NCI-H146 (cell line): ENCODE results near the gene INTS4.
"Not testable (repeated sequence)": the region's sequence is repeated elsewhere in the genome, so short reads cannot be mapped to it uniquely, and the experiment has no call there.

ENCODE experiments used
- DNase-seq: peaks from one replicate; lab custom pipeline; 2025; lab: John Stamatoyannopoulos, UW

INTS4 gene

GRCh38 chr11:77879218-77879617 is 115.2 kb downstream of the INTS4 start:
- no peak for DNase-seq

GRCh38 chr11:77878247-77878646 is 116.2 kb downstream of the INTS4 start:
- DNase-seq: not testable (repeated sequence)

- DNase-seq: no peak
These were observed 118.4 kb downstream of the INTS4 start for GRCh38 chr11:77876045-77876444.

- no peak for DNase-seq
These were observed 120.3 kb downstream of the INTS4 start for GRCh38 chr11:77874206-77874605.

GRCh38 chr11:77873345-77873744 is 121.1 kb downstream of the INTS4 start:
- no peak for DNase-seq

GRCh38 chr11:77871855-77872254 is 122.6 kb downstream of the INTS4 start:
- DNase-seq: no peak

GRCh38 chr11:77868744-77869143 is 125.7 kb downstream of the INTS4 start:
- no peak for DNase-seq

GRCh38 chr11:77866336-77866735 is 128.1 kb downstream of the INTS4 start:
- DNase-seq: no peak

GRCh38 chr11:77865805-77866204 is 128.7 kb downstream of the INTS4 start:
- DNase-seq: no peak

GRCh38 chr11:77861444-77861843 is 133.0 kb downstream of the INTS4 start:
- DNase-seq: not testable (repeated sequence)

- DNase-seq: not testable (repeated sequence)
These were observed 136.5 kb downstream of the INTS4 start for GRCh38 chr11:77857906-77858457.

GRCh38 chr11:77854838-77855237 is 139.6 kb downstream of the INTS4 start:
- no peak for DNase-seq

GRCh38 chr11:77851503-77851902 is 143.0 kb downstream of the INTS4 start:
- DNase-seq: no peak

- not testable (repeated sequence) for DNase-seq
These were observed 150.8 kb downstream of the INTS4 start for GRCh38 chr11:77843700-77844099.

- DNase-seq: no peak
These were observed 151.9 kb downstream of the INTS4 start for GRCh38 chr11:77842441-77843121.

- DNase-seq: no peak
These were observed 161.2 kb downstream of the INTS4 start for GRCh38 chr11:77833302-77833701.

- DNase-seq: no peak
These were observed 165.5 kb downstream of the INTS4 start for GRCh38 chr11:77828926-77829325.
